ENCODE measurements around the gene RGS19. TPM values are rescaled to one million over a fixed set of nuclear protein-coding genes. Genes with fewer than 3 reads are reported as not detected.

RGS19 gene
- total RNA-seq, 1 donor from 2014 or later, result 7.6 TPM

DNA sequence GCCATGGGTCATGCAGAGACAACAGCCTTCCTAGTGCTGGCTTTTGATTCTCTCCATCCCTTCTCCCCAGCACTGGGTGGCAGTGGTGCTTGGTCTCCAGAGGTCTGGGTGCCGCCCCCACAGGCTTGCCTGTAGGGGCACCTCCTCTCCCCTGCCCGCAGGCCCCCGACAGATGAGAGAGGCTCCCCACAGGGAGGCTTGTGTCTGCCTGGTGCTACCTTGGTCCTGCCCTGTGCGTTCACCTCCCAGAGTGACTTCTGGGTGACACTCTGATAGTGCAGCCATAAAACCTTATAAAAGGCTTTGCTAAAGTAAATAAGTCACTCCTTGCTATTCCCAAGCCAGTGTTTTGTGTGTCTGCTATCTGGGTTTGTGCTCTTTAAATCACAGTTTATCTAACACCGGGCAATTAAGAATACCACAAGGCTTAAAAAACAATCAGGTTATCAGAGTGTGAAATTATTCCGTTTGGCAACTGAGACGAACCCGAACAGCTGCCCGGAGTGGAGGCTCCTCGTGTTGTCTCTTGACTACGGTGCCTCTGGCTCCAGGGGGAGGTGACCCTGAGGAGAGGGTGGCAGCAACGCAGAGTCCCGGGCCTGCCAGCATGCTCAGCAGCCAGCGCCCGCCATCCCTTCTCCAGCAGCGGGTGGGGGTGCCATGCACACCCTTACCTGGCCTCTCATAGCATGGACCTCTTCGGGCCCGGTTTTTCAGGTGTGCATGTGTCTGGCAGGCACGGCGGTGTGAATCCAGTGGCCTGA, 48.8 kb downstream of the RGS19 start:
- no peaks in the 10 kb centered on the region for H3K9me3 Mint-ChIP-seq (ENCODE audit: low read depth)
- H3K27me3 Mint-ChIP-seq, result no peaks in the 10 kb centered on the region
- peaks cover 8% of the 10 kb centered on the region for H3K4me1 Mint-ChIP-seq (ENCODE audit: low read depth)
- TF ChIP-seq CTCF (IDR thresholded peaks at IDR 0.05; ENCODE audit: unreplicated experiment), result no peak
- peaks cover 22% of the 10 kb centered on the region for H3K36me3 Mint-ChIP-seq (ENCODE audit: insufficient read depth)
- no peak for DNase-seq (ENCODE audit: low spot score, unreplicated experiment)
- no peak overlapping the region for H3K27ac Mint-ChIP-seq
- no peak overlapping the region for H3K4me3 Mint-ChIP-seq (ENCODE audit: low read depth)

GRCh38 chr20:64029293-64030117, 49.8 kb downstream of the RGS19 start:
- Mint-ChIP-seq H3K27ac (no peak overlapping the region), H3K27me3 (no peaks in the 10 kb centered on the region), H3K36me3 (ENCODE audit: insufficient read depth) (peaks cover 22% of the 10 kb centered on the region), H3K4me3 (ENCODE audit: low read depth) (no peak overlapping the region), H3K9me3 (ENCODE audit: low read depth) (no peaks in the 10 kb centered on the region), H3K4me1 (ENCODE audit: low read depth) (peaks cover 4% of the 10 kb centered on the region)
- DNase-seq (ENCODE audit: low spot score, unreplicated experiment), result no peak
- TF ChIP-seq CTCF (IDR thresholded peaks at IDR 0.05; ENCODE audit: unreplicated experiment), result no peak

DNA sequence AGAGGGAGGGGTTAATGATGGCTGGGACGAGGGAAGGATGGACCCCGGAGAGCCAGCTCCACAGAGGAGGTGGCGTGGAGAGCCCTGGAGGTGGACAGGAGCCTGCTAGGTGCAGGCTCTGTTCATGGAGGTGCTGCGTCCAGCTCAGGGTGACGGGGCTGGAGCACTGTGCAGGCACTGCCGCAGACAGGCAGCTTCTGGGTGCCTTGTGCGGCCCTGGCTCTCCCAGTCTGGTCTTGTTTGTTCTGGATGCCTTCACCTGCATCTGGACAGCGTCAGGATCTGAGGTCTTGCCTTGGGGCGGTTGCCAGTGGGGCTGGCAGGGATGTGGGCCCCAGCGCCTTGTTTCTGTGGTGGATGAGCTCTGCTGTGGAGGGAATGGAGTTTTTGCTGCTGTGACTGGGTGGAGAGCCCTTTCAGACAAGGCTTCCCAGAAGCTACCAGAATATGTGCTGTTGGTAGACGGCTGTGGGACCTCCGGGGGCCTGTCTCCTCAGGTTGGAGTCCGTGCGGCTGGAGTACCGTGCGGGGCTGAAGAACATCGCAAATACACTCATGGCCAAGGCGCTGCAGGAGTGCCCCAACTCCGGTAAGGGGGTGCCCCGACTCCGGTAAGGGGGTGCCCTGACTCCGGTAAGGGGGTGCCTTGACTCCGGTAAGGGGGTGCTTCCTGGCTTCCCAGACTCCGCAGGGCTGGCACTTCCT, 51.2 kb downstream of the RGS19 start:
- no peak for DNase-seq (ENCODE audit: low spot score, unreplicated experiment)
- peaks cover 17% of the 10 kb centered on the region for H3K36me3 Mint-ChIP-seq (ENCODE audit: insufficient read depth)
- H3K4me3 Mint-ChIP-seq (ENCODE audit: low read depth), result no peak overlapping the region
- TF ChIP-seq CTCF (IDR thresholded peaks at IDR 0.05; ENCODE audit: unreplicated experiment), result no peak
- H3K27ac Mint-ChIP-seq, result no peak overlapping the region
- H3K9me3 Mint-ChIP-seq (ENCODE audit: low read depth), result no peaks in the 10 kb centered on the region
- peaks cover 9% of the 10 kb centered on the region for H3K4me1 Mint-ChIP-seq (ENCODE audit: low read depth)
- no peaks in the 10 kb centered on the region for H3K27me3 Mint-ChIP-seq

- H3K4me1 Mint-ChIP-seq (ENCODE audit: low read depth), result peaks cover 9% of the 10 kb centered on the region
- TF ChIP-seq CTCF (IDR thresholded peaks at IDR 0.05; ENCODE audit: unreplicated experiment), result no peak
- no peaks in the 10 kb centered on the region for H3K9me3 Mint-ChIP-seq (ENCODE audit: low read depth)
- H3K27me3 Mint-ChIP-seq, result no peaks in the 10 kb centered on the region
- peaks cover 17% of the 10 kb centered on the region for H3K36me3 Mint-ChIP-seq (ENCODE audit: insufficient read depth)
- no peak overlapping the region for H3K27ac Mint-ChIP-seq
- no peak overlapping the region for H3K4me3 Mint-ChIP-seq (ENCODE audit: low read depth)
- no peak for DNase-seq (ENCODE audit: low spot score, unreplicated experiment)
Measured at GRCh38 chr20:64025826-64026412, 53.4 kb downstream of the RGS19 start.
